GM19025 (cell line): ENCODE data around the gene LMF1.
"Not testable (repeated sequence)": the region's sequence is repeated elsewhere in the genome, so short reads cannot be mapped to it uniquely, and the experiment has no call there.

Experiments
- ATAC-seq: cut with Tn5 transposase; IDR thresholded peaks from one replicate; pipeline ENCODE4 v1.9.1; 2021; ENCODE audit warnings: mild to moderate bottlenecking, low read depth, moderate library complexity; ENCODE audit not compliant: unreplicated experiment

Gene LMF1

DNA sequence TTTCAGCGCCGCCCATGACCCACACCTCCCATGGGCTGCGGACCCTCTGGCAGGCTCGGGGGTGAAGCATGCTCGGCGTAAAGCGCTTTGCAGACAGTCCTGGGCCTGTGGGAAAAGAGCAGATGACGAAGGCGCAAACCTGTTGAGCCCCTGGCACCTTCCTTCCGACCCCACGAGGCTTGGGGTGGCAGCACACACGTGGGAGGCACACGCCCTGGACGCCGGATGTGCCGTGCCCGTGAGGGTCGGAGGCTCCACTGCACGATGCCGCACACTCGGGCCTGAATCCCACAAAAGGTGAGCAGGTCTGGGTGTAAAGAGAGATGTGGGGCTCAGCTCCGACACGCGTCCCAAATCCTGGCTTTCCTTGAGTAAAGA is 71.1 kb downstream of the LMF1 start:
- no peak for ATAC-seq

DNA sequence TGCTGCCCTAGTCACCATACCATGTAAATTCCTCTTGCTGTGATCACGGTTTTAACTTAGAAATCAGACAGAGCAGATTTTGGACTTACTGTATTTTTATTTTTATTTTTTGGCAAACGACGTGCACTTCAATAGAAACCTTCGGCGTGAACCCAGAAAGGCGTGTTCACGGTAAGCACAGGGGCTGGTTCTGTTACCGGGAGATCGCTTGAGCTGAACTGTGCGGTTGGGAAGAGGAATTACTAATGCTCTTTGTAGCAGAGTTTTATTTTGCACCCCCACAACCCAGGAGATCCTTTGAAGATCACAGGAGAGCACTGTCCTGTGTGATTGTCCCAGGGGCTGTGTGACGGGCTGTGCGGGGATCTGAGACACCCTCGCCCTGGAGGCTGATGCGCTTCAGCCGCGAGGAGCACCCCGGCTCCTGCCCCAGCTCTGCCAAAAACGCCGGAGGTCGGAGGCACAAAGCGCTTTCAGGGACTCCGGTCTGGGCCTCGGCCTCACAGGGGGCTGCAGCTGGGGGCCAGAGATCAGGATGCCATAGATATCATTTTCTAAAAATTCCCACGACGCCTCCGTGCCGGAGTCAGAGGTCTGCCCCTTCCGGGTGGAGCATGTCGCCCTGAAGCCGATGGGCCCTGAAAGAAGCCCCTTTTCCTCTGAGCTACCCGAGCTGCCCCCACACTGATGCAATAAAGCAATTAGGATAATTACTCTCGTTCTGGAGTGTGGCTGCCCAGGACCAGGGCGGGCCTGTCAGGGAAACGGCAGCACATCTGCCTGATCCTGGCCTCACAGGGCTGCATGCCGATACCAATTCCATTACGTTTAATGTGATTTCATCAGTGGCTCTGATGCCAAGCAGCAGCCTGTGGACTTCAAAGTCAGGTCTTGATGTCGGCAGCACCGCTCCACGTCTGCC is 71.8 kb downstream of the LMF1 start:
- ATAC-seq, result no peak

DNA sequence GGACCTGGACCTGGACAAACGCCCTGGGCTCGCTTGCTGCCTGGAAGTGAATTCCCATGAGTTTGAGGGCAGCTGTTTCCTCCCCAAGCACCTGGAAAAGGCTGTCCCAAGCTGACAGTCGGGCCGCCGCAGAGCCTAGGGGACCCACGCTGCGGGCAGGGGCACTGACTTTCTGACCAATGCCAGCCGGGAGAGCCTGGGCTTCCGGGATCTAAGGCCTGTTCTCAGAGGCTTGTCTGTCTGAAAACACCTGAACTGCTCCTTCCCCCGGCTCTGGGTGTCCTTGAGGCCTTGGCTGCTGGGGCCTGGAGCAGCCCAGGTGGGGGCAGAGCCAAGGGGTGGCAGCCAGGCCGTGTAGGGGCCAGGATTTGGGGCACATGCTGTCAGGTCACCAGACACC is 72.6 kb downstream of the LMF1 start:
- no peak for ATAC-seq

DNA sequence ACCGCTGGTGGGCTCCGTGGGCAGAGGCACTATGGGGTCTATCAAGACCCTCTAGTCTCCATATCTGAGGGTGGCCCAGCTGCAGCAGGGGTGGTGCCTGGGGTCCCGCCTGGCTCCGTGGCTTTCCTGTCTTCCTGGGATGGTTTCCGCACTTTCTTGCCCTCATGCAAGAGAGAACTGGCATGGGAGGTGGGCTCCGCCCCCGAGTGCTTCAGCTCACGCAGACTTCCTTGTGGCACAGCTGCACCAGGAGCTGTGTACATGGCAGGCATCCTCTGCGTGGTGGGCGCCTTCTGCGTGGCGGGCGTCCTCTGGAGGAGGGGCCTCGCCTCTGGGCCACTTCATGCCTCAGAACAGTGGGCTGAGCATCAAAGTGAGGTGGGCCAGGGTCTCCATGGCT is 73.1 kb downstream of the LMF1 start:
- ATAC-seq, result no peak

DNA sequence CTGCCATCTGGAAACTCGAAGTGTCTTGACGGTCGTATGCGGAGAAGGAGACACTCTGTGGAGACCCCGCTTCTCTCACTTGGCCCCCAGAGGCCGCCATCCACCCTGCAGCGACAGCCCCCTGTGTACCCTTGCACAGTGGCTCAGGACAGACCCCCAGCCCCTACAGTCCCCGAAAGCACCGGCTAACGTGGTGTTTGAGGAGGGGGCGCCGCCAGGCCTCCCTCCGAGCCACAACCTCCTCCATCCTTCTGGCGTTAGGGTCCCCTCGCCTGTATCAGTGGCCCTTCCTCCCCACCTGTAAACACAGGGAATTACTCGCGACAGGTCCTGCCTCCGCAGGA is 73.6 kb downstream of the LMF1 start:
- ATAC-seq, result no peak

DNA sequence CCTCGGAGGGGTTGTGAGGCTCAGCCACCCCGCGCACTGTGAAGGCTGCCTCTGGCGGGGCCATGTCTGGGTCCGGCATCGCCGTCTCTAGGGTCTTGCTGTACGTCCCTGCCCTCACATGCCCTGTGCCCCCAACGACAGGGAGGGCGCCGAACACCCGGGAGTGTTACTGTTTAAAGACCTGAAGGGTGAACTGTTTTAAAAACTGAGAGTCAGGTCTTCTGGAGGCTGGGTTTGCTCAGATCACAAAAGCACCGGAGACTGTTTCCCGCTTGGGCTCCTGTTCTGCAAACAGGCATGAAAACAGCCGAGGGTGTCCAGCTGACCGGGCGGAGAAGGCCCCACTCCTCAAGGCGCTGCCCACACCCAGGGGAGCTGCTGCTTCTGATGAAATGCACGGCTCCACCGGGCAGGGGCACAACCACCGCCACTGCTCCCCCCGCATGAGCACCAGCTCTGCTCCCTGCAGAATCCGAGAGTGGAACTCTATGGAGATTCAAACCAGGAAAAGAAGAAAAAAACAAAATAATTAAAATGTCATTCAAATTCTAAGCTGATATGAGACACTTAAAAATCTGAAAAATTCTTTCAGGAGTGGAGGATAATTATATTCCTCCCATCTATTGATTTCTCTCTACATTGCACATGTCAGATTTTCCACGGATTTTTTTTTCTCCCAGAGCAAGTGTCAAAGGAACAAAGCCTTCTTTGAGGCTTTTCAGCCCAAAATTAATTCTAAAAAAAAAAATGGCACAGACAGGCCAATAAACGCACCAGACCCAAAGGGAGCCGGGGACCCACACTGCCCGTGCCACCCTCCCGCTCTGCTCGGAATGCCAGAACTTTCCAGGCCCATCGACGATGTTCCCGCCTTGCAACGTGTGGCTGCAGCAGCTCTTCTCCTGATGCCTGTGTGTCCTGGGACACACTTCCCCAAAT is 74.3 kb downstream of the LMF1 start:
- no peak for ATAC-seq

DNA sequence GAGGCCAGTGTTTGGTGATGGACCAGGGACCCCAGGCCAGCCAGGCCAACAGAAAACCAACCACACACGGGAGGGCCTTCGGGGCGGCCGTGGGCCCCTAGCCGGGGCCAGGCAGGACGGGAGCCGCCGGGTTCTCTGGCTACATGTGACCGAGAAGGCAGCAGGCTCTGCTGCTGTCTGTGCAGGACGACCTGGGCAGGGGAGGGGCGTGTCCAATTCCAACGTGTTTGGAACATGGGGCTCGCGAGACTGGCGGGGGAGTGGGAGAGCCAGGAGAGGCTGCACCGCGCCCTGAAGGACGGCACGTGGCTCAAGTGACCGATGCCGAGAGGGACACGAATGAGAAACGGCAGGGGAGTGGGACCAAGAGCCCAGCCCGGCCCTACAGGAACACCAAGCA is 75.4 kb downstream of the LMF1 start:
- ATAC-seq, result no peak

DNA sequence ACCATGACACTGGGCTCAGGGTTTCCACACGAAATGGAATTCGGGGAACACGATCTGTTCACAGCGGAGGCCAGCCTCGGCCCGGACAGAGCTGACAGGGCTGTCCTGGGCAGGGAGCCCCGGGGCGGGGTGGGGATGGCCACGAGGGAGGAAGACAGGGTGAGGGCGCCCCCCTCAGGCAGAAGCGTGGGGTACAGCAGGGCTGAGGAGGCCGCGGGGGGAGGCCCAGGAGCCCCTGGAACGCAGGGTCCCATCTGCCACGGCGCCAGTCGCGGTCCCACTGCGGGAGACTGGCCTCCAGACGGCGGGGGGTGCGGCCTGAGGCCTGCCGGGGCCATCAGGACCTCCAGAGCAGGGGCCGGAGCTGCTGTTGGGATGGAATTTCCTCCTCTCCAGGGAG is 75.9 kb downstream of the LMF1 start:
- ATAC-seq, result no peak

DNA sequence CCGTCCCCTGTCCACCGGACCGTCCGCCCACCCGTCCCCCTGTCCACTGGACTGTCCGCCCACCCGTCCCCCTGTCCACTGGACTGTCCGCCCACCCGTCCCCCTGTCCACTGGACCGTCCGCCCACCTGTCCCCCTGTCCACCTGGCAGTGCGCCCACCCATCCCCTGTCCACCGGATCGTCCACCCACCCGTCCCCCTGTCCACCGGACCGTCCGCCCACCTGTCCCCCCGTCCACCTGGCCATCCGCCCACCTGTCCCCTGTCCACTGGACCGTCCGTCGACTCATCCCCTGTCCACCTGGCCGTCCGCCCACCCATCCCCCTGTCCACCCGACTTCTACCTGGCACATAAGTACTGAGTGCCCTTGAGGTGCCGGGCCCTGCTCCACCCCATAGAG is 76.6 kb downstream of the LMF1 start:
- ATAC-seq, result no peak

DNA sequence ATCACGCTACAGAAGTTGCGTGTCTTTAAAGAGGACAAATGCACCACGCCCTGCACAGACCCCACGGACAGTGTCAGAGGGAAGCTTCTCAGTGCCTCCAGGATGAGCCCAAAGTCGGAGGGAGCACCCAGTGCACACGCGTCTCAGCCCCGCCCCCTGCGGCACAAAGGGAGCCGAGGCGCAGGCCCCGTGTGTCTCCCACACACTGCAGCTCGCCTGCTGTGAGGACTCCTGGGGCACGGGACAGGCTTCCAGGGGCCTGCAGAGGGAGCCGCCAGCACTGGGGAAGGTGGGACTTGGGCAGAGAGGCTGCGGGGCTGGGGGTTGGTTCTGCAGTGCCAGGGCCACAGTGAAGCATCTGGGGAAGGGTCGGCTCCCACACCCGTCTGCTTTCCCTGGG is 77.4 kb downstream of the LMF1 start:
- no peak for ATAC-seq

DNA sequence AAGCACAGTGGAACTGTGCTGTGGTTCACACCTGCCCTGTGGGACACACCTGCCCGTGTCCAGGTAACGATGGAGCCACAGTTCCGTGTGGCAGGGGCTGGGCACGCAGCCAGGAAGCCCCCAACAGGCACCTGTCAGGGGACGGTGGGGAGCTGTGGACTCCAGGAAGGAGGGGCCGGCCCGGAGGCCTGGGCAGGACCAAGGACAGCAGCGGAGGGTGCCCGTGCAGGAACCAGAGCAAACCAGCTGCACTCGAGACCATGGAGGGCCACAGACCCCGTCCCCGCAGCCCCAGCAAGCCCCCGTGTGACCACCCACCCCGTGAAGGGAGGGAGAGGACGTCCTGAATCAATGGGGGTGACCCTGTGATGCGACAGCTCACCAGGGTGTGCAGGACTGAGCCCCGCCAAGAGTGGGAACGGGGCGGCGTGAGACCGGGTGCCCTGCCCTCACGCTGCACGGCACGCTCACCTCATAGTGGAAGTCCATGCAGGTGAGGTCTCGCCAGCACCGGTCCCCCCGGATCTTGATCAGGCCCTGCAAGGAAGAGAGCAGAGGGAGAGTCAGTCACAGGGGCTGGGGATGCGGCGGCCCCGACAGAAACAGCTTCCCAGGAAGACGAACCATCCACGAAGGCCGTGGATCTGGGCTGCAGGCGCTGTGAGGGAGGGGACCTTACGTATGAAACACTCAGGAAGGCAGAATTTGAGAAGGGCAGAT is 78.1 kb downstream of the LMF1 start:
- no peak for ATAC-seq

DNA sequence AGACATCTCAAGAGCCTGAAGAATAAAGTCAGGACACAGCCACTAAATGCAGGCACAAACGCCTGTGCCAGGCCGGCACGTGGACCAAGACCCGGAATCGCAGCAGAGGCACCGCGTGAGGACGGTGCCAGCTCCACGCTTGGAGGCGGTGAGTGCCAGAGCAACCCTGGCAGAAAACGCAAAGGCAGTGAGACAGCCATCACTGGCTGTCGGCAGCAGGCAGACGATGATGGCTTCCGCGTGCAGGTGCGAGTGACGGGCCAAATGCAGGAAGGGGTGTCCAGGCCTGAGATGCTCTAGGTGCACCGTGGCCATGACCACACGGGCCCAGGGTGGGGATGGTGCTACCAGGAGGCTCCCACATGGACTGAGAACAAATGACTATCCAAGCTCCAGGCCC is 78.8 kb downstream of the LMF1 start:
- no peak for ATAC-seq

DNA sequence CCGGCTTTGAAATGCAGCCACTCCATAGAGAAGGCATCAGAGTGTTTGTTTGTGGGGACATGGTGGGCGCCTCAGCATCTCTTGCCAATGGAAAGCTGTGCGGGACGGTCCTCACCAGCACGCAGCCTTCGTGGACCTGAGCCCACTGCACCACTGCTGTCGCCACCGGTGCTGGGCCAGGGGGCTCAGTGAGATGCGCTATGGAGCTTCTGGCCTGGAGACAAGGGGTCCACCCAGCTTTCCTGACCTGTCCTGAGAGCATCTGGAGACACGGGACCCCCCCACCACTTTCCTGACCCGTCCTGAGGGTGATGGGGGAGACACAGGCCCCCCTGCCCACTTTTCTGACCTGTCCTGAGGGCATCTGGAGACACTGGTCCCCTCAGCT is 79.4 kb downstream of the LMF1 start:
- ATAC-seq, result no peak

DNA sequence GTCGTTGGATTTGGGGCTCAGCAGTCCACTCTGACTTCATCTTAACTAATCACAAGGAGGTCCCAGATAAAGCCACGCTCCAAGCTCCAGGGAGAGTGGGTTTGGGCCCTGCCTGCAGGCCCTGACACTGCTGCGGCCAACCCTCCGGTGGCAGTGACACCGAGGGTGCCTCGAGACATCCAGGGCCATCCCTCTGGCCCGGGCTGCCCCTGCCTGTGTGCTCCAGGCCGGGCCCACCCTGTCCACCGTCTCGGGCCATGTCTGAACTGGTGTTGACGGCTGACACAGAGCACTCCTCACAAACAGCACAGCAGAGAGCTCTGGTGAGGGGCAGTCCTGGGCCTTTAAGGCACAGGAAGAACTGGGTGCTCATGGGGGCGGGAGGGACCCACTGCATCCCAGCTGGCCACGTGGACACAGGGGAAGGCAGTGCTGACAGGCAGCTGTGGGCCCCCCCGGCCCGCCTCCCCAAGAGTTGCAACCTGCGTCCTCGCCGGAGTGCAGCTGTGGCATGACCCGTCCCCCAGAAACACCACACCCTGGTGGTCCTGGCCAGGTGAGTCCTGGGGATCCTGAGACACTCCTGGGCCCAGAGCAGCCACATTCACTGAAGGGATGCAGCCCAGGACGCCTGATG is 80.0 kb downstream of the LMF1 start:
- no peak for ATAC-seq

DNA sequence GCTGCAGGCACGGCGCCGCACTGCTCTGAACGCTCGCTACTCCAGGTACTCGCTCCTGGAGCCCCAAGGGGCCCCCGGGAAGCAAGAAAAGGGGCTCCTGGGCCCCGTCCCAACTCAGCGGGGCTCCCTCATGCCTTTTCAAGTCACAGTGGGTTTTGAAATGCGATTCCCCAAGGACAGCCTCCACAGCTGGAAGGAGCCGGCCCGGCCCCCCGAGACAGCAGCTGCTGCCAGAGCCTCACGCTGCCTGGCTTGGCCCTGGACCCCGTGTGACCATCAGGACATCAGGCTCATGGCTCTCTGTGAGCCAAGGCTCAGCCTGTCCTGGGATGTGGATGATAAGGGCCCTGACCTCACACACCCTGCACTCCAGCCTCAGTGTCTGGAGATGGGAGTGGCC is 80.6 kb downstream of the LMF1 start:
- no peak for ATAC-seq

DNA sequence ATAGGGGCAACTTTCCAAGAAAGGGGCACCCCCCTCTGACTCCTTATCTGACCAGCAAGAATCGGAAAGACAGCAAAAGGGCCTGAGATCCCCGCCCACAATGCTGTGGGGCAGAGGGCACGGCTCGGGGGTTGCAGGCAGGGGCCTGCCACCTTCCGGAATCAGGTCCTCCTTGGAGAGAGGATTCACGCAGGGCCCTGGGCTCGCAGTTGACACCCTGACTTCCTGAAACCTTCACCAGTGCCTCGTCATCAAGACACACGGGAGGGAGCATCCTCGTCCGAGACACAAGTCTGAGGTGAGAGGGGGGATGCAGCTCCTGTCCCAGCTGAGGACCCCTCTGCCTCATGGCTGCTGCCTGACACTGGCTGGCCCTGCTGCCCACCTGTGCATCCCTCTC is 81.2 kb downstream of the LMF1 start:
- no peak for ATAC-seq

DNA sequence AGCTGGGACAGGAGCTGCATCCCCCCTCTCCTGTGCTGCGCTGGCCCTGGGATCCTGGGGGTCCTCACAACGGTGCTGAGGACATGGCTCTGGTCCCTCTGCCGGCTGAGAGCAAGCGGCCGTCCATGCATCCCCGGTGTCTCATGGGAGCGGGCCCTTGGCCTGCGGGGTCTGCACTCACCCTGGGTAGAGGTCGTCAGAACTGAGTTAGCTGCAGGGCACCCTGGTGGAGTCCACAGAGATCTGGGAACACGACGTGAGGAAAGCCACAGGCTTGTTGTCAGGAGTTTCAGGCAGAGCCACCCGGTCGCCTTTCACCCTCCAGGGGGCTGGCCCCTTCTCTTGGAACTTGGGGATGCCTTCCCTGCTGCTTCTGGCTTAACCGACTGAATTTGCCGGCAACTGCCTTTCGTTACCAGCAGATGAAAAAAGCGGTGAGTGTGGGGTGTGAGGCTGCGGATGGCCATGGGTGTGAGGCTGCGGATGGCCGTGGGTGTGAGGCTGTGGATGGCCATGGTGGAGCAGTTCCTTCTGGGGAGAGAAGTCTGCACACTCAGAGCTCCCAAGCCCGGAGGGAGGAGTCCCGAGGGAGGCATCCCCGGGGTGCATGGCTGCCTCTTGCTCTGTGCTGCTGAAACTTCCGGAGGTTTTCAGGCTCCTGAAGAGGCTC is 81.7 kb downstream of the LMF1 start:
- ATAC-seq, result no peak

DNA sequence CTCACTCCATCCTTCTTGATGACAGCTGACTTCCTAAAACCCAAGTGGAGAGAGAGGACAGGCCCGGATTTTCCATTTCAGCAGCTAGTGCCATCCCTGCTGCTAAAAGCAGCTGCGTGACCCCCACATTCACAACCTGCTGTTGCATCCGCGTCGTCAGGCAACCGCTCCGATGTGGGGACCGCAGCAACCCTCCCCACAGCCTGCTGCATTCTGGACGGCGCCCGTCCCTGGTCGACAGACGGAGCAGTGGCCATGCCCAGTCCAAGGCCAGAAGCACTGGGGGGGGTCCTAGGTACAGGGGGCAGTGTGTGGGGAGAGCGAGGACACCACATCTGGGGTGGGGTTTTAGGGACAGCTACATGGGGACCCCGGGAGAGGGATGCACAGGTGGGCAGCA is 82.3 kb downstream of the LMF1 start:
- not testable (repeated sequence) for ATAC-seq

DNA sequence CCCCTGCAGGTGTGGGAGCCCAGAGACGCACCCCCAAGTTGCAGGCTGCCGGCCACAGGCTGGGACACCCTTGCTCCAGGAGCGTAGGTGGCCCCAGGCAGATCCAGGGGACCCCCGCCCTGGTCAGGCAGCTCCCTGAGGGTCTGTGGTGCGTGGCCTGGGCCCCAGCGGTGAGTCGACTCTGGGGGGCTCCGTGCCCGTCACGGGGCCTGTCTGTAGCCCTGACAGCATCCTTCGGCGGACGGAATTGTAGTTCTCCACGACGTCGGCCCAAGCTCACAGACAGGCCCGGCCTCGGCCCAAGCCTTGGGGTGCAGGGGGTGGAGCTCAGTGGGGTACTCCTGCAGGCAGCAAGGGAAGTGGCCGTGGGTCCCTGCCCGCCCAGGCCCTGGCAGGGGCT is 82.9 kb downstream of the LMF1 start:
- ATAC-seq, result no peak
